ENCODE data around the gene RNU1-3. TPM values are rescaled to one million over a fixed set of nuclear protein-coding genes. Genes with fewer than 3 reads are reported as not detected.
"Not testable (repeated sequence)": the region's sequence is repeated elsewhere in the genome, so short reads cannot be mapped to it uniquely, and the experiment has no call there.

The RNU1-3 gene
- total RNA-seq, 1 experiment from 2014 or later: under 0.01 TPM

DNA sequence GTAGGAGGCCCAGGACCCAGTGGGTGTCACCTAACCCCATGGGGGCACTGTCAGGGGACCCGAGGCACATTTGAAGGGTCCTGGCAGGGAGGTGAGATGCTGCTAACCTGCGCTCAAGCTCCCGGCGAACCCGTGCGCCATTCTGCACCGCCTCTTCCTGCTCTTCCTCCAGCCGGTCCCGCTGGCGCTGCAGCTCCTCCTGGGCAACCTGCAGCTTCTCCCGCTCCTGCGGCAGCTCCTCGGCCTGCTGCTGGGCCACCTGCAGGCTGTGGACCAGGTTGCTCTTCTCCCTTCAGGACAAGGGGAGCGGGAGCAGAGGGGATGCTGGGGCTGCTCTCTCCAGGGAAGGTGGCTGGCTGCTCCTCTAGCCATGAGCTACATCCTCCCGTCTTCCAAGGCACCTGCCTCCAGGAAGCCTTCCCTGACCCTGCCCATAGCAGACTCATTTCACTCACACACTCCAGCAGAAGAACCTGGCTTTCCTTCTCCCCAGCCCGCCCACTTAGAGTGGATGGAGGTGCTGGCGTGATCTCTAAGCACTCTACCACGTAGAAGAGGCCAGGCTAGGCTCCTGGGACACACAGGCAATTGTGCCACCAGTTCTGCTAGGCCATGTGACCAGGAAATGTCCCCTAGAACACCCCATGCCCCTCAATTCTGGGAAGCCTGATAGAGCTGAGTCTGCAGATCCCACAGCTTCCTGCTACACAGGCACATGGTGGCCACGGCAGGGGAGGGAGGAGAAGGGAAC lies 38.2 kb downstream of the RNU1-3 start:
- Histone ChIP-seq H3K4me3 (ENCODE audit: insufficient read depth, low read depth, low read length) (no peak overlapping the region), H3K36me3 (replicated peaks; ENCODE audit: control insufficient read depth, insufficient read depth, low read length) (peaks cover 27% of the 10 kb centered on the region), H3K27me3 (ENCODE audit: control insufficient read depth, insufficient read depth, low read length) (no peaks in the 10 kb centered on the region)
- peak; percentile 66 for DNase-seq

- not testable (repeated sequence) for H3K4me3 ChIP-seq (ENCODE audit: insufficient read depth, low read depth, low read length); H3K27me3 ChIP-seq (ENCODE audit: control insufficient read depth, insufficient read depth, low read length)
- H3K36me3 ChIP-seq (replicated peaks; ENCODE audit: control insufficient read depth, insufficient read depth, low read length): peaks cover 22% of the 10 kb centered on the region
- DNase-seq: peak; percentile 52
Measured at GRCh38 chr1:16626409-16626983, 40.3 kb downstream of the RNU1-3 start.

- H3K27me3 ChIP-seq (ENCODE audit: control insufficient read depth, insufficient read depth, low read length): no peaks in the 10 kb centered on the region
- H3K36me3 ChIP-seq (replicated peaks; ENCODE audit: control insufficient read depth, insufficient read depth, low read length): peaks cover 22% of the 10 kb centered on the region
- H3K4me3 ChIP-seq (ENCODE audit: insufficient read depth, low read depth, low read length): no peak overlapping the region
- DNase-seq: peak; percentile 75
Measured at GRCh38 chr1:16625497-16626408, 41.0 kb downstream of the RNU1-3 start.

DNA sequence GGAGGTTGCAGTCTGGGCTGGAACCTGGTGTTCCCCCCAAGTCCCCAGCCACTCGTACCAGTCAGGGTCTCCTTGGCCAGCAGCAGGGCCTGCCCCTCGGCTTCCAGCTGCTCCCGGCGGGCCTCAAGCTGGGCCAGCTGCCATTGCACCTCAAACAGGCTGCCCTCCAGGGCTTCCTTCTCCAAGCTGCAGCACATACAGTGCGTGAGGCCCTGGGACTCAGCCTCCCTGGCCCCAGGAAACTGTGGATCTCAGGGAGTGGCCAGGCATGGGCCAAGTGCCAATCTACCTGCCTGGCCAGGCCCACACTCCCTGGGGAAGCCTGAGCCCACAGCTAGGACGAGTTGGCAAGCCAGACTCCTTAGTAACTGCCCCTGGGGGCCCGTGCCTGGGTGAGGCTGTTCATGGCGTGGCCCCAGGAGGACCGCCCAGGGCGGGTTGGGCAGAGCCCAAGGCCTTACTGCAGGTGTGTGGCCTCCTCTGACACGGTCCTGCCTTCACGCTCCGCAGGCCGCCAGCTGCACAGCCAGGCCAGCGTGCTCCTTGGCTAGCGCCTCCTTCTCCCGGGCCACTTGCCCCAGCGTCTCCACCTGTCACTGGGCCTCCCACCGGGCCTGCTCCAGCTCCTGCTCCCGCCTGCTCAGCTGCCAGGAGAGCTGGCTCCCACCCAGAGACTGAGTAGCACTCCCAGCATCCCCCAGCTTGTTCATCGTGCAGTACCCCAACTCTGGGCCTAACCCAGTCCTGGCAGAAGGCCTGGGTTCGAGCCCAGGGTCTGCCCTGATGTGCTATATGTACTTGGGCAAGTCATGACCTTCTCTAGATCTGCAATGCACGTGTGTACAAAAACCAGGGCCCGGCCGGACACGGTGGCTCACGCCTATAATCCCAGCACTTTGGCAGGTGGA lies 42.7 kb downstream of the RNU1-3 start:
- H3K36me3 ChIP-seq (replicated peaks; ENCODE audit: control insufficient read depth, insufficient read depth, low read length): peaks cover 22% of the 10 kb centered on the region
- not testable (repeated sequence) for H3K27me3 ChIP-seq (ENCODE audit: control insufficient read depth, insufficient read depth, low read length); H3K4me3 ChIP-seq (ENCODE audit: insufficient read depth, low read depth, low read length)
- peak; percentile 73 for DNase-seq

DNA sequence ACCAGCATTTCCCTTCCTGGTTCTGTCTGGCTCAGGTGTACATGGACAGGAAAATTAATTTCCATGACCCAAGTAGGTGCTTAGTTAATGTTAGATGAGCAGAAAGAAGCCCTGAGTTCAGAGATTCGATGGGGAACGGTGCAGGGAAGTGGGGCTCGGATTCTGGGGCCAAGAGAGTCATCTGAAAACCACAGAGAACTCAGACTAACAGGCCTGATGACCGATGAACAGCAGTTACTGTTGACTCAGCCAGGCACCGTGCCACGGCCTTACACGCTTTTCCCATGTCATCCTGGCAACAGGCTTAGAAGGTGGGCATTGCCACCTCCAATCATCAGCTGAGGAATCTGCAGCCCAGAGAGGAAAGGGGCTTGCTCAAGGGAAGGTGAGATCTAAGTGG lies 43.4 kb downstream of the RNU1-3 start:
- H3K36me3 ChIP-seq (replicated peaks; ENCODE audit: control insufficient read depth, insufficient read depth, low read length): peaks cover 16% of the 10 kb centered on the region
- DNase-seq: peak; percentile 51

DNA sequence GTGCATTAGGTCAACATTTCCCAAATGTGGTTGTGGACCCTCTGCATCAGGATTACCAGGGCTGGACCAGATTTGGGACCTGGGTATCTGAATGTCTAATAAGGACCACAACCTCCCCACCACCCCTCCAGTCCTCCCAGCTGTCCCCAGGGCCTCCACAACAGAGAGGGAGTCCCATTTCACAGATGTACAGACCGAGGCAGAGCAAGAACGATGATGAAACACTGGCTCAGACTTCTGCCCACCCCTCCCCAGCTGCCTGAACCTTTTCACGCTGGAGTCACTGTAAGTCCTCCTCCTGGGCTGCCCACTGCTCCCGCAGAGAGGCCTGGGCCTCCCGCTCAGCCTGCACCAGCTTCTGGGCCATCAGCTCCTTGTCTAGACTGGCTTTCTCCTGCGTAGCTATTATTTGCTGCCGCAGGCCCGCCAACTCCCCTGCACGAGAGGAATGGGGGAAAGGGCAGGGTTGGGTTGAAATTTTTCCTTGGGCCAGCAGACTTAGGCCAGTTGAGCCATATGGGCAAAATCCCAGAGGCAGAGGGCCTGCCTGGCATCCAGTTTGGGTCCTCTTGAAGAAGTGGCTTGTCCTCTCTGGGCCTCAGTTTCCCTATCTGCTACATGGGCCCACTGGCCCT lies 45.0 kb downstream of the RNU1-3 start:
- peak; percentile 78 for DNase-seq
- peaks cover 15% of the 10 kb centered on the region for H3K36me3 ChIP-seq (replicated peaks; ENCODE audit: control insufficient read depth, insufficient read depth, low read length)
- H3K4me3 ChIP-seq (ENCODE audit: insufficient read depth, low read depth, low read length); H3K27me3 ChIP-seq (ENCODE audit: control insufficient read depth, insufficient read depth, low read length): not testable (repeated sequence)

More for the DNA sequence above, 43.4 kb downstream of the RNU1-3 start:
- not testable (repeated sequence) for H3K4me3 ChIP-seq (ENCODE audit: insufficient read depth, low read depth, low read length); H3K27me3 ChIP-seq (ENCODE audit: control insufficient read depth, insufficient read depth, low read length)

GRCh38 chr1:16621300-16621658 lies 45.5 kb downstream of the RNU1-3 start:
- H3K27me3 ChIP-seq (ENCODE audit: control insufficient read depth, insufficient read depth, low read length): no peaks in the 10 kb centered on the region; the same call in 1 of the 2 replicates
- DNase-seq: no peak
- H3K4me3 ChIP-seq (ENCODE audit: insufficient read depth, low read depth, low read length): no peak overlapping the region
- peaks cover 12% of the 10 kb centered on the region for H3K36me3 ChIP-seq (replicated peaks; ENCODE audit: control insufficient read depth, insufficient read depth, low read length)

- DNase-seq: peak; percentile 87
- H3K36me3 ChIP-seq (replicated peaks; ENCODE audit: control insufficient read depth, insufficient read depth, low read length); H3K4me3 ChIP-seq (ENCODE audit: insufficient read depth, low read depth, low read length); H3K27me3 ChIP-seq (ENCODE audit: control insufficient read depth, insufficient read depth, low read length): not testable (repeated sequence)
Measured at GRCh38 chr1:16619803-16620501, 46.8 kb downstream of the RNU1-3 start.

DNA sequence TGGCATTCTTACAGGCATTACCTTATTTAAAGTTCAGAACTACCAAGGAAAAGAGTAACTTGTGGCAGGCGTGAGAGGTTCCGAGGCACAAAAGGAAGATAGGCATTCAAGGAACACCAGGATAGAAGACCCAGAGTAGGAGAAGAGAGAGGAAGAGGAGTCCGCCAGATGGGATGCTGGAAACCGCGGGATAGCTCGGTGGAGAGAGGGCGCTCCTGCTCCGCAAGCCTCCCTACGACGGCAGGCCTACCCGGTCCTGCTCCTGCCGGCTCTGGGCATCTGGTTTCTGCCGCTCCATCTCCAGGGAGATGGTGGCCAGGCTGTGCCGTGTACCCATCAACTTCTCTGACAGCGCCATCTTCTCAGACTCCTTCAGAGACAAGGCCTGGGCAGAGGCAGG lies 48.0 kb downstream of the RNU1-3 start:
- H3K27me3 ChIP-seq (ENCODE audit: control insufficient read depth, insufficient read depth, low read length): peaks cover 14% of the 10 kb centered on the region
- peak; percentile 93 for DNase-seq
- peaks cover 3% of the 10 kb centered on the region for H3K36me3 ChIP-seq (replicated peaks; ENCODE audit: control insufficient read depth, insufficient read depth, low read length)
- H3K4me3 ChIP-seq (ENCODE audit: insufficient read depth, low read depth, low read length): no peak overlapping the region

DNA sequence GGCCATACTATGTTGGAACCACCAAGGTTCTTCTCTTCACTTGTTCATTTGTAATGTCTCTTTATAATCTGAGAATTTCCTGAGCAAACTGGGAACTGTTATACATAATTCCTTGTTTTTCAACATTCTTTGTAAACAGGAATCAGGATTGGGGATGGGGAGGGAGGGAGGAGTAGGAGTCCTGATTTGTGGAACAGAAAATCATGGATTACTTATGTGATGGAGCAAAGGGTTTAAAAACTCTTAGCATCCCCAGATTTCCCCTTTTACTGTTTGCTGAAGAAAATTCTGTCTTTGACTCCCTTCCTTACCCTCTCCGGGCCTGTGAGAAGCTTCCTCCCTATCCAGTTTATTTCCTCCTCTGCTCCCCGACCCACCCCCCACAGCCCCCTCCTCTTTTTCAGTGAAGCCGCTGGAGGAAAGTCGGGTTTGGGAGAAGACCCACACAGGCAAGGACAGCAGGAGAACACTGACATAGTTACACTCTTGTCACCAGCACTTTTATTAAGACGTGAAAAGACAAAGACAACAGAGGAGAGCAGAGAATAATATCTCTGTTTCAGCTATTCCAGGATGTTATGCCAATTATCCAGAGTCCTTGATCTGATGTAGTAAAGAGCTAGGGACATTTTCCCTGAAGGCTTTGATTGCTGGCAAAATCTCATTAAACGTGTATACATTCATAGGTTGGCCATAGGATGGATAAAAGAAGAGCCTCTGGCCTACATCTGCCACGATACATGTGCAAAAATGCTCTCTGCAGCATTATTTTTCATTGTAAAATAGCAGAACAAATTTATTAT lies 48.8 kb downstream of the RNU1-3 start:
- peaks cover 1% of the 10 kb centered on the region; the same call in 1 of the 2 replicates for H3K36me3 ChIP-seq (replicated peaks; ENCODE audit: control insufficient read depth, insufficient read depth, low read length)
- peak; percentile 53 for DNase-seq
- H3K27me3 ChIP-seq (ENCODE audit: control insufficient read depth, insufficient read depth, low read length): peaks cover 19% of the 10 kb centered on the region
- H3K4me3 ChIP-seq (ENCODE audit: insufficient read depth, low read depth, low read length): no peak overlapping the region

DNA sequence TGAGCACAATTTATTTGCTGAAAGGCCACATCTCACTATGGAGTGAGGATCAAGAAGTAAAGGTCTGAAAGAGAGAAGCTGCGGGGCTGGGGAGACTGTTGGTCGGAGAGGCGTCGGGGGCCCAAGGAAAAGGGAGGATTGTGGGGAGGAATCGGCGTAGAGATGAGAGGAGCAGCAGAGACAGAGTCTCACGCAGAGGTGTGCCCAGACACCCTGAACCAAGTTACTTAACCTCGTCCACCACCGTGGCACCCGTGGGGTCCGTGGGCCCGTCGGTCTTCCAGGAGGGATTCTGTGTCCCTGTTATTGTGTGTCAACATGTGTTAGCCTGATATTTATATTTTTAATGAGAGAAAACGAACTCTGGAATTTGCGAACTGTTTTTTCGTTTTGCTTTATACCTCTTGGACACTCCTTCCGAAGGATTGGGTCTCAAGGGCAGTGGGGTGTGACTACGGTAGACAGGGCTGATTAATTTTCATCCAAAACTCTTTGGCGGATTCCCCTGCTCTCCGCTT lies 49.6 kb downstream of the RNU1-3 start:
- Histone ChIP-seq H3K27me3 (ENCODE audit: control insufficient read depth, insufficient read depth, low read length) (peaks cover 27% of the 10 kb centered on the region), H3K36me3 (replicated peaks; ENCODE audit: control insufficient read depth, insufficient read depth, low read length) (no peaks in the 10 kb centered on the region; the same call in 1 of the 2 replicates), H3K4me3 (ENCODE audit: insufficient read depth, low read depth, low read length) (no peak overlapping the region)
- peak; percentile 69 for DNase-seq
